ENCODE data around the gene PLD6.
A peak's percentile ranks its signal among the peaks of the same experiment; 100 is the strongest.

The PLD6 gene

GRCh38 chr17:17226451-17227265 lies 20.5 kb upstream of the PLD6 start:
- no peak for DNase-seq

DNA sequence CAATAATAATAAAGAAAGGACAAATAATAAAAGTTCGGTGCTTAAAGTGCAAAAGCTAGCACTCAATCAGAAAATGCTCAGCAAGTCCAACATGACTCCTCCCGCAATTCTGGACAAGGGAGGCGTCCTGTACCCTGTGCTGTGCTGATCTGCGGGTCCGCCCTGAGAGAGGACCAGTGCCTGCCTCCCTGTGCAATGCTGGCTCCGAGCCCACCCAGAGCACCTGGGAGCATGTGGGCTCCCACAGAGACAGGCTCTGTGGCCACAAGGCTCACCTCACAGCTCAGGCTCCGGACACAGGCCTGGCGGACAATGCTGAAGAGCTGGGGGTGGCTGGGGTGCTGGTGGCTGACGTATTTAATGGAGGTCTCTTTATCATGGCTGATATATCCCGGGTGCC lies 19.8 kb upstream of the PLD6 start:
- DNase-seq: no peak

DNA sequence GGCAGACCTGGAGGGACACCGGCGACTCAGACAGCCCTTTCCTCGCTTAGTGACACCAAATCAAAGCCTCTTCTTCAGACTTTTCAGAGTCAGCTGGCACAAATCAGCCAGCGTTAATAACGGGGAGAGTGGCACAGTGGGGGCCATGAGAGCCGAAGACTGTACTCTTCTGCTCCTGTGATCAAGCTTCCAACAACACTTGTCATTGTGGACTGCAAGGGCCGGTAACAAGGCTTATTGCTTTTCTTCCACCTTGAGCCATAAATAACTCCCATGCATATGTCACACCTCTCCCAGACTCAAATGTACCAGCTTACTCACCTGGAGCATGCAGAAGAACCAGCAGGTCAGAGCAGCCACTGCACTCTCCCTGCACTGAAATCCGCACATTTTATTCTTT lies 18.0 kb upstream of the PLD6 start:
- DNase-seq: no peak

- DNase-seq: no peak
These were observed 17.6 kb upstream of the PLD6 start for GRCh38 chr17:17223736-17224135.

DNA sequence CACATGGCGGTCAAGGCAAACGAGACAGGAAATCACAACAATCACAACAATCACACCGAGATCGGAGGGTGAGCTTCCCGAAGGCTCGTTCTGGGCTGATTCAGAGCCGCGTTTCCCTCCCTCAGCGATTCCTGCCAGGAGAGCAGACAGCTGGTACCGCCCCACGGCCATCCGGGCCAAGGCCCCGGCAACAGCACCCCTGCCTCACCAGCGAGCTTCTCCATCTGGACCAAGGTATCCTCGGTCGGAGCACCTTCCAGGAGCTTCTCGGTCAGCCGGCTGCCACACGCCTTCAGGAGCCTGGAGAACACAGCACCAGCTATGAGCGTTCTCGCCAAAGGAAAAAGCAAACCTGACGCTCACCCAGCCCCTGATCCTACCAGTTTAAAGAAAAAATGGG lies 15.2 kb upstream of the PLD6 start:
- no peak for DNase-seq

DNA sequence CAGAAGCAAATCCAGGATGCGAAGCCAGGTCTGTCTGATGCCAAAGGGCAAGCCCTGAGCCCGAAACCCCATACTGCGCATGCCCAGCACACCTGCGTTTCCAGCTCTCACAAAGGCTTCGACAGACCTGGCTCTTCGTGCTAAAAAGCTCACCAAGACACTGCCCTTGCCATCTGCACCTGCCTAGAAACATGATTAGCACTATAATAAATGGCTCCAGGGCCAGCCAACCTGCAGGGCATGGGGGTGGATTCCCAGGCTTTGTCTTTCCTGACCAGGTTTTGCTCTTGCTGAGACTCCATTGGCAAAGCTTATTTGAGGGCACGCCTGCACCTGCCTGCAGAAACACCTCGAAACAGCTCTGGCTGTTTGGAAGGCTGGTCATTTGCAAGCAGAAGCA lies 14.4 kb upstream of the PLD6 start:
- DNase-seq: no peak

- no peak for DNase-seq
These were observed 11.9 kb upstream of the PLD6 start for GRCh38 chr17:17217995-17218394.

GRCh38 chr17:17216776-17217175 lies 10.6 kb upstream of the PLD6 start:
- DNase-seq: no peak

- no peak for DNase-seq
These were observed 10.1 kb upstream of the PLD6 start for GRCh38 chr17:17216236-17216635.

DNA sequence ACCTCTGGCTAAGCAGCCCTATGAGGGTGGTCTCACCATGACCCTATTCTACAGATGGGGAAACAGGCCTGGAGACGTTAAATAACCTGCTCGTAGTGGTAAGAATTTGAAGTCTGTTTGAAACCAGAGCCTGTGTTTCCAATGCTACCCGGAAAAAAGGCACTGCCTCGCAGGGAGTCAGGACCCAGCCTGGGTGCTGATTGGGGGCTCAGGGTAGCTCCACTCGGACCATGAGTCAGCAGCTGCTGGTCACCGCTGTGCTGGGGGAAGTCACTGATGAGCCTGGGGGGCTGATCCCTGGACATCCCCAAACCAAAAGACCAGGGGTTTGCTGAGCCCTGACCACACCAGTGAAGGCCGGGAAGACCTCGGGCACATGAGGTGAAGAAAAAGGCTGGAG lies 9.4 kb upstream of the PLD6 start:
- DNase-seq: no peak

DNA sequence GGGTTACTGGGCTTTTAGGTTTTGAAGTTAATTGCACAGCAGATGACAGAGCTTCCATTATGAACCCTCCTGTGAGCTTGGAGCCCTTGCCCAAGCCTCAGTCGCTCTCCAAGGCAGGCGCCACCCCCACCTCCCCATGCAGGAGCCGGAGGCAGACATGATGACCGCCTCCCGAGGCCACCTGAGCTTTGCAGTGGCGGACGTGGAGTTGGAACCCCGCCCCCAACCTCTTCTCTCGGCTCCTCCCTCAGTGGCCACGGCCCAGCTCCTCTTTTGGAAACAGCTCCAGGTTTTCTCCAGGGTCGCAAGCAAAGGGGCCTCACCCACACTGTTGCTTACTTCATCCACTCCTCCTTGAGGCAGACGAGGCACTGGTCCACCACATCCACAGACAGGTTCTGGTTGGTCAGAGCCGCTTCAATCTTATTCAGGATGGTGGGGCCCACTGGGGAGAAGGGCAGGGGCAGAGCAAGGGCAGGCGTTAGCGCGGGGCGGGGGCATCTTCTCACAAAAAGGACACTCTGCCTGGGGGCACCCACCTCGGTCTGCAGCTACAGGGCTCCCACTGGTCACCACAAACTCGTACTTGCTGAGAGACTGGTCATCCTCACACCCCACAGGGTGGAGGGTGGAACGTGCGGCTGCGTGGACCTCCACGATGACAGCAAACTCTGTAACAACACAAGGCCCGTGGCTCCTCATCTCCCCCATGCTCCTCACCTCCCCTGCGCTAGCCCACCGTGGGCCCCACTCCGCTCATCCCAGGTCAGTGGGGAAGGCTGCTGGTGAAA lies 8.7 kb upstream of the PLD6 start:
- no peak for DNase-seq

GRCh38 chr17:17213775-17214174 lies 7.6 kb upstream of the PLD6 start:
- DNase-seq: no peak

DNA sequence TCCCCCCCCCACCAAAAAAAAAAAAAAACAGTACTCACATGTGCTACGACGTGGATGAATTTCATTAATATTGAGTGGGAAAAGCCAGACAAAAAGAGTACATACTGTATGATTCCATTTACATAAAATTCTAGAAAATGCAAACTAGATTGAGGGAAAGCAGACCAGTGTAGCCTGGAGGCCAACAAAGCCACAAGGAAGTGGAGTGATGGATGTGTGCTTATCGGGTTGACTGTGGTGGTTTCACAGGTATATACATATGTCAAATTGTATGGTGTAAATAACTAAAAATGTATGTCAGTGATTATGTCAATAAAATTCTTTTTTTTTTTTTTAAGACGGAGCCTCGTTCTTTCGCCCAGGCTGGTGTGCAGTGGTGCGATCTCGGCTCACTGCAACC lies 1.9 kb upstream of the PLD6 start:
- DNase-seq: no peak

- no peak for DNase-seq
These were observed 791 bp upstream of the PLD6 start for GRCh38 chr17:17206913-17207335.

GRCh38 chr17:17205368-17206123 lies 587 bp downstream of the PLD6 start:
- DNase-seq: peak; percentile 46

DNA sequence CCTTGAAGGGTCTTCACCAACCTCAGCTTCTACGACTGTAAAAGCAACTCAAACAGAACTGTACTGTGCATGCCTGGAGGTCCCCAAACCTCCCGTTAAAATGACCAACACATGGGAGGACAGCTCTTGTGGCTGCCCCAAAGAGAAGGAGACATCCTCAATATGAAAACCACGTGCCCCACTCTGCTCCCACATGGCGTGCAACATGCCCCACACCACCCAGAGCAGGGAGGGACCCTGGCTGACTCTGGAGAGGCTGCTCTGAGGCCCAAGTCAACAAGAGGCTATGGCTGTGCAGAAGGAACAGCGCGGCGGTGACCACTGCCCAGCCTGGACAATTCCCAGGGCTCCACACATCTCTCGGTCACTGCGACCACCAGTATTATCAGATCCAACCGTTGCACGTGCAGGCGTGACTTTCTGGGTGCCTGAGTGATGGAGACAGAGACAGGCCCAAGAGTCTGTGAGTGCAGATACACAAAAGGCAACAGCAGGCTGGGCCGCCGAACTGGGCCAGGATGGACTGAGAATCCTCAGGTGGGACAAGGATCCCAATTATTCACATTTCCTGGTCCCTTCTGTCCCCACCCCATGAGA lies 1.4 kb downstream of the PLD6 start:
- no peak for DNase-seq

DNA sequence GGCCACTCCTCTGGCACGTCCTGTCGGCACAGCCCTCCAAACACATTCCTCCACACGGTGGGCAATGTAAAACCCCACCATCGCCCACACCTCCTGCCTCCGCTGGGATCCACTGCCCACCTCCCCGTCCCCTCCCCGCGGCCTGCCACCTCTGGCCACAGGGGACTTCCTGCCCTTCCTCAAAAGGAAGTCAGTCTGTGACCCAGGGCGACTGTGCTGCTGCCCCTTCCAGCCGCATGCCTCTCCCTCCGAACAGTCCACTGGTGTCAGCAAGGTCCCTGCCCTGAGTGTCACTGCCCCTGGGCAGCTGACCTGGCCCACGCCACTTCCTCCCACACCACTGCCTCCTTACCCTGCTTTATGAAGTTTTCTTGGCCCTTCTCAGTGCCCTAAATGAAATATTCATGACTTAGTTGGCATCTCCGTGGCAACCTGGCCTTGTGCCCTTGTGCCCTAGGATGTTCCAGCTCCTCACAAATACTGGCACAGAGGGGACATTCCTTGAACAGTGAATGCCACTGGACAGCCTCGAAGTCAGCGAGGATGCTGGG lies 2.0 kb downstream of the PLD6 start:
- DNase-seq: no peak

- DNase-seq: no peak
These were observed 2.9 kb downstream of the PLD6 start for GRCh38 chr17:17203173-17203730.

DNA sequence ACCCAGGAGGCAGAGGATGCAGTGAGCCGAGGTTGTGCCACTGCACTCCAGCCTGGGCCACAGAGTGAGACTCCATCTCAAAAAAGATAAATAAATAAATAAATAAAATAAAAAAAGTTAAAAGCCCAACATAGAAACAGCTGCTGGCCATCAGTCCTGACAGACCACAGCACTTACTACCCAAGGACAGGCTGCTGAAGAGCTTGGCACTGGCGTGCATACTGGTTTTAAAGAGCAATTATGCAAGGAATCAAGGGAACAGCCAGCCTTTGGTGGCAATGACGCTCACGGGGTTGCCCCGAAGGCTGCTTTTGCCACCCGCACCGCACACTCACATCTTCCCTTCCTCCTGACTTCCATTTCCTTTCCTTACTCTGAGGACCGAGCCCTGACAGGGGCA lies 4.2 kb downstream of the PLD6 start:
- DNase-seq: no peak

DNA sequence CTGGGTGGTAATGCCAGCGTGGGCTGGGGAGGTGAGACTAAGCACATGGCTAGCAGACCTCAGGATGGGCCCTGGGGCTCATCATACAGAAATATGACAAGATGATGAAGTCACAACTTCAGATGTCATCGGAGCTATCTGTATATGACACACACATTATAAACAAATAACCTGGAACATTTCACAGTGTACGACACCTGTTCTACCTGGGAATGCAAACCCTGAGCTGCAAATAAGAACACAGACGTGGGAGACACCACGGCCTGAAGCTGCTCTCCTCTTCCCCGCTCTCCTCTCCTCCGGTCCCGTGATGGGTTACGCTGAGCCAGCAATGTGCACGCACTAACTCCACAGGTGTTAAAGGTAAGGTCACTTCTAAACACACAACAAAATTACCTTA lies 4.9 kb downstream of the PLD6 start:
- no peak for DNase-seq

DNA sequence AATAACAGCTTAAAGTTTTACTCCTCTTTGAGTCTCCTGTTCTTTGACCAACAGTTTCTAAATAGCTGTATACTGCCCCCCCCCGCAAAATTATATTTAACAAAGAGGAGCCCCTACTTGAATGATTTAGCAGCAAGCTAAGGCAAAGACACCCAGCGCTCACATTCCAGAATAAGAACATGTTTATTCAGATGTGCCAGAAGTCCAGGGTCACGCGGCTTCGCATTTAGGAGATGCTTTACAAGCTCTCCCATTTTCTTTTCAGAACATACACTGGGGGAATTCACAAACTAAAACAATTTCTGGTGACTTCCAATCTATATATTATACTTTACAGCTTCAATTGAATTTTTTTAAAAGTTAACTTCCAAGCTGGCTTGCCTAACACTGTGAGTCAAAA lies 5.3 kb downstream of the PLD6 start:
- DNase-seq: no peak

- no peak for DNase-seq
These were observed 5.8 kb downstream of the PLD6 start for GRCh38 chr17:17200311-17200710.

- no peak for DNase-seq
These were observed 7.9 kb downstream of the PLD6 start for GRCh38 chr17:17198281-17198680.
